Ovary (tissue), 9 donors: ENCODE results near the gene KLF13. TPM values are rescaled to one million over a fixed set of nuclear protein-coding genes. Genes with fewer than 3 reads are reported as not detected.

Experiments used
- DNase-seq, 5 donors: peaks; one replicate each; pipeline ENCODE4 v3.0.0-alpha.2; 2019 to 2020
- H3K27ac ChIP-seq, 2 donors: fragments of 200-600 bp; one replicate each; pipeline versions ENCODE4 v1.5.1 to v1.8.0; 2019 to 2022
- H3K27me3 ChIP-seq: fragments of 200-600 bp; one replicate; pipeline ENCODE4 v1.8.0; 2022
- H3K36me3 ChIP-seq: fragments of 200-600 bp; sonication (generic); one replicate; pipeline ENCODE4 v1.5.1; 2019
- H3K4me1 ChIP-seq: one replicate; pipeline ENCODE4 v1.8.1; 2013; ENCODE audit warnings: mild to moderate bottlenecking, moderate library complexity; ENCODE audit not compliant: insufficient read depth
- H3K4me3 ChIP-seq: fragments of 200-600 bp; sonication (generic); one replicate; pipeline ENCODE4 v1.5.1; 2017
- H3K9me3 ChIP-seq, 2 donors: fragments of 200-600 bp in 1 of 2; sonication (generic) in 1 of 2; one replicate each; pipeline versions ENCODE4 v1.5.1 to v1.8.1; 2013 to 2019; ENCODE audit warnings: mild to moderate bottlenecking in 1 of 2, moderate library complexity in 1 of 2
- CTCF ChIP-seq, 3 donors: fragments of 450-650 bp in 2 of 3; fragments of 200-600 bp in 1 of 3; IDR thresholded peaks; one replicate each; pipeline versions ENCODE4 v1.5.1 to v1.8.0; 2016 to 2022; ENCODE audit warnings: antibody characterized with exemption in 3 of 3, mild to moderate bottlenecking in 1 of 3
- EP300 ChIP-seq: sonication (generic); formaldehyde crosslinking; IDR thresholded peaks from one replicate; pipeline ENCODE4 v1.6.1; 2017; ENCODE audit warnings: antibody characterized with exemption
- POLR2A ChIP-seq: fragments of 450-650 bp; IDR thresholded peaks from one replicate; pipeline ENCODE4 v1.6.1; 2017; ENCODE audit warnings: antibody characterized with exemption, mild to moderate bottlenecking, moderate library complexity
- WGBS, 3 donors: extraction: QIAGEN DNeasy Blood & Tissue Kit in 1 of 3; methylation state at CpG; one replicate each; pipeline versions ENCODE4 v1.1.5 to v1.1.7; 2013 to 2017; 5-methylcytosine and 5-hydroxymethylcytosine counted together
- intact Hi-C, 4 donors: fragments of 100-400 bp; cut with DNase I; formaldehyde crosslinking; loops; one replicate each; pipeline versions ENCODE4 v1.11.0 to v1.15.1; 2022 to 2023
- polyA plus RNA-seq, 2 donors: library from polyadenylated mRNA; stranded (reverse); fragments of 200-250 nt in 1 of 2; fragments of 350-450 nt in 1 of 2; fragmentation: Illumina TruSeq in 1 of 2; extraction: RNeasy Lipid Tissue Mini Kit (QIAGEN cat#74804) in 1 of 2; gene quantifications; one replicate each; pipeline ENCODE4 v1.2.3, GENCODE V29; 2013 to 2014
- total RNA-seq, 7 donors: library from RNA; depleted of rRNA in 2 of 7; stranded (reverse); fragments of >200 nt in 2 of 7; fragmentation: NEBNext Ultra II Directional in 3 of 7; extraction: Animal tissue kit (Norgen Biotek cat#: 25700) in 3 of 7; gene quantifications; one replicate each; pipeline versions ENCODE4 v1.1.0 to v1.2.4, GENCODE V29; 2016 to 2023
- donor health status: DM: no; HTN: no; CAD: no; lungs with moderate emphysema.
- donor health status: DM: no; HTN: no; CAD: no.
- donor health status: Bipolar disorder and iron deficiency.
- donor health status: DM: yes; HTN: yes; CAD: no.
- donor health status: DM: no; HTN: no; CAD: no.
- donor health status: DM: yes; HTN: yes; CAD: no.

KLF13 gene
- total and polyA plus RNA-seq, 9 donors, result 14.8 to 58.2 (median 36.0) TPM

GRCh38 chr15:31304751-31305365 lies 21.8 kb upstream of the KLF13 start:
- no peak overlapping the region for H3K4me3 ChIP-seq
- no peaks in the 10 kb centered on the region for H3K27me3 ChIP-seq
- H3K36me3 ChIP-seq, result no peaks in the 10 kb centered on the region
- DNase-seq, result no peak
- H3K4me1 ChIP-seq, result no peaks in the 10 kb centered on the region
- intact Hi-C loops, result no loop called here
- no peak overlapping the region for H3K27ac ChIP-seq
- H3K9me3 ChIP-seq, result no peaks in the 10 kb centered on the region
- whole genome bisulfite sequencing, 3 donors, result 82 to 87% (median 87%) methylated on average over 12 of the region's 12 CpGs
- TF ChIP-seq EP300 (no peak), POLR2A (no peak), CTCF (IDR thresholded peaks at IDR 0.05) (no peak)

GRCh38 chr15:31305375-31305774 lies 21.3 kb upstream of the KLF13 start:
- Histone ChIP-seq H3K4me3 (no peak overlapping the region), H3K27me3 (no peaks in the 10 kb centered on the region), H3K36me3 (no peaks in the 10 kb centered on the region), H3K27ac (no peak overlapping the region), H3K9me3 (no peaks in the 10 kb centered on the region), H3K4me1 (no peaks in the 10 kb centered on the region)
- no peak for DNase-seq
- 85 to 93% (median 91%) methylated on average over 2 of the region's 2 CpGs for WGBS, 3 donors
- intact Hi-C loops, result no loop called here
- TF ChIP-seq EP300 (no peak), POLR2A (no peak), CTCF (IDR thresholded peaks at IDR 0.05) (no peak)

GRCh38 chr15:31305796-31306425 lies 20.7 kb upstream of the KLF13 start:
- H3K4me3 ChIP-seq, result no peak overlapping the region
- no peaks in the 10 kb centered on the region for H3K9me3 ChIP-seq
- no peaks in the 10 kb centered on the region for H3K36me3 ChIP-seq
- intact Hi-C loops, result no loop called here
- WGBS, 3 donors, result 68 to 77% (median 76%) methylated on average over 12 of the region's 12 CpGs
- no peaks in the 10 kb centered on the region for H3K27me3 ChIP-seq
- no peak for DNase-seq
- H3K4me1 ChIP-seq, result no peaks in the 10 kb centered on the region
- TF ChIP-seq POLR2A (no peak), EP300 (no peak), CTCF (IDR thresholded peaks at IDR 0.05) (no peak)
- no peak overlapping the region for H3K27ac ChIP-seq

- no peak for DNase-seq
- no peak overlapping the region for H3K27ac ChIP-seq
- no peak for TF ChIP-seq POLR2A
- no peak for TF ChIP-seq CTCF (IDR thresholded peaks at IDR 0.05)
- no peak for TF ChIP-seq EP300
- no peak overlapping the region for H3K4me3 ChIP-seq
- H3K9me3 ChIP-seq, result no peaks in the 10 kb centered on the region
- H3K4me1 ChIP-seq, result no peaks in the 10 kb centered on the region
- intact Hi-C loops, result no loop called here
- no peaks in the 10 kb centered on the region for H3K36me3 ChIP-seq
- no peaks in the 10 kb centered on the region for H3K27me3 ChIP-seq
- WGBS, 3 donors, result 46 to 62% (median 55%) methylated on average over 24 to 30 of the region's 30 CpGs
These were observed 20.0 kb upstream of the KLF13 start for GRCh38 chr15:31306426-31307269.
